NT2/D1 (cell line): ENCODE data around the gene HSF5.
"Not testable (repeated sequence)": the region's sequence is repeated elsewhere in the genome, so short reads cannot be mapped to it uniquely, and the experiment has no call there.

Experiments used
- DNase-seq: peaks from one replicate; pipeline ENCODE4 v3.0.0-alpha.2; 2011; ENCODE audit warnings: low read depth, low spot score
- H3K27me3 ChIP-seq: 2 replicates; pipeline ENCODE4 v1.6.0; 2011; ENCODE audit warnings: mild to moderate bottlenecking; ENCODE audit not compliant: insufficient read length, insufficient read depth
- H3K36me3 ChIP-seq: 2 replicates; pipeline ENCODE4 v1.6.1; 2011; ENCODE audit warnings: mild to moderate bottlenecking, low read length, mixed read lengths; ENCODE audit not compliant: insufficient read depth, insufficient read length
- H3K4me1 ChIP-seq: 2 replicates; pipeline ENCODE4 v1.5.1; 2011; ENCODE audit not compliant: insufficient read depth, insufficient read length
- H3K4me3 ChIP-seq: 2 replicates; pipeline ENCODE4 v1.5.1; 2011; ENCODE audit warnings: low read depth; ENCODE audit not compliant: insufficient read length
- H3K9ac ChIP-seq: 2 replicates; pipeline ENCODE4 v1.6.0; 2011; ENCODE audit warnings: low read depth; ENCODE audit not compliant: insufficient read length
- H3K9me3 ChIP-seq: 2 replicates; pipeline ENCODE4 v1.5.1; 2011; ENCODE audit warnings: mild to moderate bottlenecking, low read length; ENCODE audit not compliant: insufficient read depth
- SUZ12 ChIP-seq: IDR thresholded peaks from 2 replicates; pipeline ENCODE4 v1.6.1; 2011; ENCODE audit not compliant: insufficient read length, insufficient read depth; ENCODE audit errors: extremely low read depth
- YY1 ChIP-seq: IDR thresholded peaks from 2 replicates; pipeline ENCODE4 v1.6.1; 2011; ENCODE audit not compliant: insufficient read length, insufficient read depth
- ZNF274 ChIP-seq: IDR thresholded peaks from 2 replicates; pipeline ENCODE4 v1.6.1; 2011; ENCODE audit warnings: mild to moderate bottlenecking, low read depth, low read length

The HSF5 gene

DNA sequence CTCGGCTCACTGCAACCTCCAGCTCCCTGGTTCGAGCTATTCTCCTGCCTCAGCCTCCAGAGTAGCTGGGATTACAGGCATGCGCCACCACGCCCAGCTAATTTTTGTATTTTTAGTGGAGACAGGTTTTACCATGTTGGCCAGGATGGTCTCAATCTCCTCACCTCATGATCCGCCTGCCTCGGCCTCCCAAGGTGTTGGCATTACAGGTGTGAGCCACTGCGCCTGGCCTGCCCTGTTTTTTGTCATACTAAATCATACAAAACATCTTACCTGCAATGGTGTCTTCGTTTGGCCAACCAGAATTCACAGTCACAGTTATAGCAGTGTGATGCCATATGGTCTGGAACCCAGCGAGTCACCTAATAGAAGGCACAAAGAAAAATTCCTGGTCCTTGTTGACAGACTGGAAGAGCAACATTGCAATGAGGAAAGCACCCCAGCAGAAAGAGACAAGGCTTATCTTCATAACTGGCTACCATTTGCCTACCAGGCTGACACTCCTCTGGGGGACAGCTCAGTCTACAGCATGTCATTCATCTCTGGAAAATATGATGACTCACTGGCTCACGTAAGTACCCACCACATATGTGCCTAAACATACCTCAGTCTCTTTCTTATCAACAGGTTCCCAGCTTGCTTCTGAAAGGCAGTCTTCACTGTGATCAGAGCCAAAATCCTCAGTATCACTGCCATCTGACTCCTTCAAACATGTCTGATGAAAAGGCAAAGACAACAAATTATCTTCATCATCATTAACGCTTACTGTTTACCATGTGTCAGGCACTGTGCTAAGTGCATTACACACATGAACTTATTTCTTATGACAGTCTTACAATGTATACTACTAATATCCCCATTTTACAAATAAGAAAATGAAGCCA, 4.3 kb upstream of the HSF5 start:
- TF ChIP-seq SUZ12 = no peak
- TF ChIP-seq YY1 = no peak
- TF ChIP-seq ZNF274 = no peak
- Histone ChIP-seq H3K4me1 (no peaks in the 10 kb centered on the region), H3K9ac (no peak overlapping the region), H3K4me3 (no peak overlapping the region), H3K27me3 (no peaks in the 10 kb centered on the region), H3K9me3 (no peaks in the 10 kb centered on the region), H3K36me3 (peaks cover 83% of the 10 kb centered on the region)
- no peak for DNase-seq

DNA sequence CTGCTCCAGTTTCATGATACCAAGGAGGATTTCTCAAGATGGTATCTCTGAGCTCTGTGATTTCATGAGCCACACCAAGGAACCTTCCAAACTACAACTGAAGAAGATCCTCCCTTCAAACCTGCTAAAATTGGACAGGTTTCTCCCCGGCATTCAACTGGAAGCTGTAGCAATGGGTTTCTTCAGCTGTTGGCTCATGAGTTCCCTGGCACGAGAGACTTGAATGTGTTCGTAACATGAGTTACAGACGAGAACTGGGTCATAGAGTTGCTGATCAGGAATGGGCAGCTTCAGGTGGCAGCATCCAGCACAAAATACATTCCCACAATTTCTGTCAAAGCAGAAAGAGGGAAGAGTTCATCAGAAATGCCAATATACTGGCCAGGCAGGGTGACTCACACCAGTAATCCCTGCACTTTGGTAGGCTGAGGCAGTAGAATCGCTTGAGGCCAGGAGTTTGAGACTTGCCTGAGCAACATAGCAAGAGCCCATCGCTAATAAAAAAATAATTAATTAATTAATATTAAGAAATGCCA, 3.4 kb upstream of the HSF5 start:
- H3K36me3 ChIP-seq = peaks cover 78% of the 10 kb centered on the region
- TF ChIP-seq SUZ12 = no peak
- TF ChIP-seq ZNF274 = no peak
- TF ChIP-seq YY1 = no peak
- no peaks in the 10 kb centered on the region for H3K9me3 ChIP-seq
- no peaks in the 10 kb centered on the region for H3K27me3 ChIP-seq
- H3K4me3 ChIP-seq = no peak overlapping the region
- H3K4me1 ChIP-seq = no peaks in the 10 kb centered on the region
- no peak overlapping the region for H3K9ac ChIP-seq
- no peak for DNase-seq

DNA sequence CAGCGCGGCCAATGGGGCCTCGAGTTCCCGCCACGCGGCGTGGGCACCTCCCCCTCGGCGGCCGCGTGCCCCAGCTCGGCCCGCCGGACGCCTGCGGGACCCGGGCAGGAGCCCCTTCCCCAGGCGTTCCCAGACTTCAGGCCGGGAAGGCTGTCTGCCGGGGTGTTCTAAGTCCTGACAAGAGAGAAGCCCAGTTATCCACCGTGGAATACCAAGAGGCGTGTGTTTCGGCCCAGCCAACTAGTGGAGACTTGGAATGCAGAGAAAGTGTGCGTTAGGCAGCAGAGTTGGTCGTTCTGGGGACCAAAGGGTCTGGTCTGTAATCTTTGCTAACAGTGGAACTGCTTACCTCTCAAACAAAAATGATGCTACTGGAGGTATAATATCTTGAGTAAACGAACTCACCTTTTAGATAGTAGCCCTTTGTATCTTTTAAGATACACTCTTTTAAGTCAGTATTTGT, 251 bp upstream of the HSF5 start:
- Histone ChIP-seq H3K9ac (no peak overlapping the region), H3K9me3 (no peaks in the 10 kb centered on the region), H3K4me3 (no peak overlapping the region), H3K27me3 (no peaks in the 10 kb centered on the region), H3K36me3 (peaks cover 49% of the 10 kb centered on the region), H3K4me1 (no peaks in the 10 kb centered on the region)
- no peak for DNase-seq
- TF ChIP-seq SUZ12 (no peak), YY1 (no peak), ZNF274 (no peak)

DNA sequence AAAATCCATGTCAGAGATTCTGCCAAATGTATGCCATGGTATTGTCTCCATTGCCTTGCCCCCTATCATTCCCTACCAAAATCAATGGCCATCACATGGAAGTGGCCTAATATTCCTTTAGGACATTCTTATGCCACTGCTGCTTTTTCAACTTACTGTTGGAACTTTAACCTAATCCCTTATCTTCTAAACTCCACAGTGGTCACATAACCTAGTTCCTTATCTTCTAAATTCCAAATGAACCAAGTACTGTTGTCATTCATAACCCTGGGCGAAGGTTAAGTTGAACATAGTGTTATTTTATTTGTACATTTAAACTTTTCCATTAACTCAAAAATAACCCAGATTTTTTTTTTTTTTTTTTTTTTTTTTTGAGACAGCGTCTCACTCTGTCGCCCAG, 3.6 kb downstream of the HSF5 start:
- Histone ChIP-seq H3K4me3 (no peak overlapping the region), H3K4me1 (no peaks in the 10 kb centered on the region), H3K9ac (no peak overlapping the region), H3K36me3 (peaks cover 11% of the 10 kb centered on the region), H3K9me3 (no peaks in the 10 kb centered on the region), H3K27me3 (no peaks in the 10 kb centered on the region)
- DNase-seq = no peak
- TF ChIP-seq YY1 (no peak), ZNF274 (no peak), SUZ12 (no peak)

DNA sequence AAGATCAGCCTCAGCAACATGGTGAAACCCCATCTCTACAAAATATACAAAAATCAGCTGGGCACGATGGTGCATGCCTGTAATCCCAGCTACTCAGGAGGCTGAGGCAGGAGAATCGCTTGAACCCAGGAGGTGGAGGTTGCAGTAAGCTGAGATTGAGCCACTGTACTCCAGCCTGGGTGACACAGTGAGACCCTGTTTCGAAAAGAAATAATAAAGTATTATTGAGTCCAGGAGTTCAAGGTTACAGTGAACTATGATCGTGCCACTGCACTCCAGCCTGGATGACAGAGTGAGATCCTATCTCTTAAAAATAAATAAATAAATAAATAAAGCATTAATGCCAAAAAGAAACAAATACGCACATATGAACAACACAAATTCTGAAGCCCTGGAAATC, 6.4 kb downstream of the HSF5 start:
- DNase-seq, H3K36me3 ChIP-seq, H3K4me3 ChIP-seq, H3K4me1 ChIP-seq, H3K9me3 ChIP-seq, H3K9ac ChIP-seq, H3K27me3 ChIP-seq: not testable (repeated sequence)

DNA sequence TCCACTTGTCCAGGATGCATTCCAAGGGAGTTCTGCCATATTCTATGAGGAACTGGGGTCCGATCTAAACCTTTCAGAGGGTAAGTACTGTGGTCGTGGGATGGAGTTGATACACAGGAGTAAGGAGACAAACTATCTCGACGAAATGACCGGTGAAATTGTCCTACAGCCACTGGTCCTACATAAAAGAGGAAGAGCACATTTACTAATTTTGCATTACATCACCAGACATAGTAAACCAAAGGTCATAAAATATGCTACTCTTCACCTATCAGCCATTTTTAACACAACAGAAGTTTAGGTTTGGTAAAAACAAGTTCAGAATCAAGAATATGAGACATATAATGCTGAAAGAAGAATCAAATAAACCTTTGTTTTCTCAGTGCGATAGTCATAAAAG, 8.1 kb downstream of the HSF5 start:
- Histone ChIP-seq H3K36me3 (no peaks in the 10 kb centered on the region), H3K4me3 (no peak overlapping the region), H3K27me3 (no peaks in the 10 kb centered on the region), H3K4me1 (no peaks in the 10 kb centered on the region), H3K9me3 (no peaks in the 10 kb centered on the region), H3K9ac (no peak overlapping the region)
- TF ChIP-seq ZNF274 = no peak
- TF ChIP-seq SUZ12 = no peak
- no peak for TF ChIP-seq YY1
- DNase-seq = no peak

DNA sequence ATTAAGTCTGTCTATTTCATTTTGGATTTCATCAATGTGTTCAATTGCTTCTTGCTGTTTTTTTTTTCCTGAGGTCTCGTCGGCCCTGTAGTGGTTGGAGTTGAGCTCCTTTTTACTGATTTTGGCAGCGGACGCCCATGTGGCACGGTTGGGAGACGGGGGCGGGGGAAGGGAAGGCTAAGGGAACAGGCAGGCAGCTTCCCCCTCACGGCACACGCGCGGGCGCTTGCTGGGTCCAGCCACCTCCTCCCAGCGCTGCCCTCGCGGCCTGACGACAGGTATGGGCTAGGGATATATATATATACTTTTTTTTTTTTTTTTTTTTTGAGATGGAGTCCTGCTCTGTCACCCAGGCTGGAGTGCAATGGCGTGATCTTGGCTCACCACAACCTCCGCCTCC, 11.4 kb downstream of the HSF5 start:
- no peaks in the 10 kb centered on the region for H3K4me1 ChIP-seq
- no peak for TF ChIP-seq ZNF274
- H3K9me3 ChIP-seq = no peaks in the 10 kb centered on the region
- H3K27me3 ChIP-seq = no peaks in the 10 kb centered on the region
- no peak for DNase-seq
- H3K4me3 ChIP-seq = no peak overlapping the region
- no peak overlapping the region for H3K9ac ChIP-seq
- H3K36me3 ChIP-seq = no peaks in the 10 kb centered on the region

DNA sequence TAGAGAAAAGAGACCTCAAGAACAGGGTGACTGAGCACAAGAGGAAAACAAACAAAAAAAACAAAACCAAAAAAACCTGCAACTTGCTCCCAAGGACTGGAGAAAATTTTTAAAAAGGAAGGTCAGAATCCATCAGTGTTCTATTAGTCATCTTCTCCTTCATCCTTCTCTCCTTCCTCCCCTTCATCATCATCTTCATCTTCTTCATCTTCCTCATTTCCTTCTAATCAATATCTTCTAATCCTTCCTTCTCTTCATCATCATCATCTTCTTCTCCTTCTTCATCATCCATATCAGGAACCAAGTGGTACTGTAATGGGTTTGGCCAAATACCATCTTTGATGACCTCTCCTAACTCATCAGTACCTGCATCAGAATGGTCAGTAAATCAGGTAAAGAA, 12.2 kb downstream of the HSF5 start:
- no peak for TF ChIP-seq SUZ12
- TF ChIP-seq ZNF274 = no peak
- TF ChIP-seq YY1 = no peak
- Histone ChIP-seq H3K9me3 (no peaks in the 10 kb centered on the region), H3K27me3 (no peaks in the 10 kb centered on the region), H3K36me3 (no peaks in the 10 kb centered on the region), H3K4me1 (no peaks in the 10 kb centered on the region), H3K9ac (no peak overlapping the region), H3K4me3 (no peak overlapping the region)
- no peak for DNase-seq
